ENCODE measurements around the gene SLC6A7.

Gene SLC6A7

DNA sequence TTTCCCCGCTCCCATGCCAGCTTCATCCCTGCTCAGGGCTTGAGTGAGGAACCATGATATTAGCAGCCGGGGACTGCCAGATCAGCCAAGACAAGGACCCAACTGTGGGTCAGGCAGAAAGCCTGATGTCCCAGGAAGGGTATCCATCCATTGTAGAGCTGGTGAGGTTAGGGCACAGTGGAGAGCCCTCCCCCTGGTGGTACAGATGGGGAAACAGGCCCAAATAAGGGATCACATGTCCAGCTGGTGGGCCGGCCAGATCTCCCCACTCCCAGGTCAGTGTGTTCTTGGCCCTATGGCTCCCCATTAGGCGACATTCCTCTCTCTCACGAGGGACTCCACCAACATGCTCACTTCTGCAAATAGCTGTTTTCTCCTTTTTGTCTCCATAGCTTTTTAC is 14.3 kb upstream of the SLC6A7 start:
- DNase-seq: no peak

DNA sequence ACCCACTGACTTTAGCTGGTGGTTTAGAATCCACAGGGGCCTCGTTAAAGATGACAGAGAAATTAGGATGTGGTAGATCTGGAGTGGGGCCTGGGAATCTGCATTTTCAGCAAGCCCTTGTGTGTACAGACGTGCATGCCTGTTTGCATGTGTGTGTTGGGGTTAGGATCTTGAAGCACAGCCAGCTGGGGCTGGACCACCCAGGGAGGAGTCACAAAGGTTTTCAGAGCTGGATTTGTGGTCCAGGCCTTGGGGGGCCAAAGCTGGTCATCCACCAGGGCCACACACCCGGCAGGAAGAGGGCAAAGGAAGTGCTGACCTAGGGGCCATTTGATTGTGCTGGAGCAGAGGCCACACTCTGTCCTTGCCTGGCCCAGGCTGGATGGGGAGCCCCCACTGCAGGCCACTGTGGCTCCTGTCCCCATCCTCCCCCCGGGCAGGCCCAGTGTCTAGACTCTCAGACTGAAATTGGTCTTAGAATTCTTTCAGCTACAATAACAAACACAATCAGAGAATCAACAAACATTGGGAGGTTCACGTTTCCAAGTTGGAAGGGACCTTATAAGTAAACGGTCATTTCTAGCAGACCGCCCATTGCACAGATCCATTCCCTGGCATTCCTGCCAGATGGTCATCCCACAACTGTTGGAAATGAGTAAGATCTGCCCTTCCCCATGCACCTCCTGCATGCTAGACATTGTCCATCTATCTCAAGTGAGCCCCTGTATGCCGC is 13.0 kb upstream of the SLC6A7 start:
- no peak for DNase-seq

DNA sequence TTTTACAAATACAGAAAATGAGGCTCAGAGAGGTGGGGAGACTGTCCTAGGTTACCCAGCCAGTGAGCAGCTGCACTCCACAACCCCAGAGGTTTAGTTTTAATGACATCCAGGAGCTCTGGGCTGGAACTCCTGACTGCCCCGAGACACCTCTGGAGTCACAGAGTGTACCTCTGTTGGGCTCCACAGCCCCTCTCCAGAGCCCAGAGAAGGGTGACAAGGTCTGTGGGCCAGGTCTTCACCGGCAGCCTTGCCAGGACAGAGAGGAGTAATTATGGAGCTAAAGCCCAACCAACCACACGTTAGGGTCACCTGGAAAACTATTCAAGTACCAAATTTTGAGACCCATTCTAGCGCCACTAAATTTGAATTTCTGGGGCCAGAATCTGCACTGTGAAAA is 12.1 kb upstream of the SLC6A7 start:
- no peak for DNase-seq

DNA sequence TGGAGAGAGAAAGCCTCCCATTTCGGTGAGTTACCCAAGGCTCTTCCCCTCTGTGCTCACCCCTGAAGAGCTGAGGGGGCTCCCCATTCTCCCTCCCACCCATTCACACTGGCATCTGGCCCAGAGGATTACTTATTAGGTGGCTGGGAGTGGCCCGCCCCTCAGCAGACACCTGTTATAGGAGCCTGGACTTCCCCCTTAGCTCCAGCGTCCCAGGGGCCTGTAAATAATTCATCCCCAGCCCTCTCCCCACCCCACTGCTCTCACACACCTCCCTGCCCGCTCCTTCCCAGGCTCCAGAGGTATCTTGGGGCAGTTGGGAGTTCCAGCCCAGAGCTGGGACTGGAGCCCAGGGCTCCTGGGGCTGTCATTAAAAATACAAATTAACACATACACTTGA is 11.6 kb upstream of the SLC6A7 start:
- DNase-seq: no peak

DNA sequence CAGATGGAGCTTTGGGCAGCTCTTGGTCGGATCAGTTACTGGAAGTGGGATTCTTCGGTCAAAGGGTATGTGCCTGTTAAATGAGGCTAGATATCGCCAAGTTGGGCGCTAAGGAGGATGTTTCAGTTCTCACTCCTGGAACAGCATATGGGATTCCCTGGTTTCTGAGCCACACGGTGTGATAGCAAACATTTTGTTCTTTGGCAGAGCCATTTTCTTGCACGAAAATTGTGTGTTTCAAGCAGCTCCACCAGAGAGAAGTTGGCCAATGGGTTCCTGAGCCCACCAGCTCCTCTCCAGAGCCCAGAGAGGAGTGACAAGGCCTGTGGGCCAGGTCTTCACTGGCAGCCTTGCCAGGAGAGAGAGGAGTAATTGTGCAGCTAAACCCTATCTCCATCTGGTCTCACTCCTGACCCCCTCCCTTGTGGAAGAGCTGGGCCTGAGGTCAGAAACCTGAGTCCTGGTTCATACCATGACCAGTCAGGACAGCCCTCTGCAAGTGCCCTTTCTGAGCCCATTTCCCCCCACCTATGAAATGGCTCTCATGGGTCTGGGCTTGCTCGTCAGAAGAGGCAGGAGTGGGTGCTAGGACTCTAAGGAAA is 10.7 kb upstream of the SLC6A7 start:
- DNase-seq: no peak

DNA sequence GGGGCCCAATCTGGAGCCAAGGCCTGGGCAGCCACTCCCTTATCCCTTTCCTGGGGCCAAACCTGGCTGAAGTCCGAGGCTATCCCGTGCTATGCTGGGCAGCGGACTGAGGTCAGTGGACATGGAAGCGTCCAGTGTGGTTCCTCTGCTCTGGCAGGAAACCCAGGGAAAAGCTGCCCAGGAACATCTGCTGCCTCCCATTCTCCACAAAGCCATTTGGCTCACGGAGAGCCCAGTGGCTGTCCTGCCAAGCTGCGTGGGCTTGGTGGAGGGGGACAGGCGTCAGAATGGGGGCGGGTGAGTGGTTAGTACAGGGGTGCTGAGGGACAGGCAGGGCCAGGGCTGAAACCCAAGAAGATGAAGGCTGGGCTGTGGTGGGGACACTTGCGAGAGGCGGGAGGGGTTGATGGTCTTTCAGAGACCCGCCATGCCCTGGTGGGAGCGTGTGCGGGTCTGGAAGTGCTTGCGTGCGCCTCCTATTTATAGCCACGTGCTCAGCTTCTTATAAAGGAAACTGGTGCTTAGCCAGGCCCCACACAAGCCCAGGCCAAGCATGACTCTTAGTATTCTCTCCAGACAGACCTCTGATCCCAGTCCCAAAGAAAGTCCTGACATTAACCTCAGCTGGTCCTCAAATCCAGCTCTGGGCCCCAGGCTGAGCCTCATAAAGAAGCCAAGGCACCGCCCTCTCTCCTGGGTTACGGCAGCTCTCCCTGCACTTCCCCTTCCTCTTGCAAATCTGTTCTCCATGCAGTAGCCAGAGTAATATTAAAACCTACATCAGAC is 9.4 kb upstream of the SLC6A7 start:
- DNase-seq: no peak

DNA sequence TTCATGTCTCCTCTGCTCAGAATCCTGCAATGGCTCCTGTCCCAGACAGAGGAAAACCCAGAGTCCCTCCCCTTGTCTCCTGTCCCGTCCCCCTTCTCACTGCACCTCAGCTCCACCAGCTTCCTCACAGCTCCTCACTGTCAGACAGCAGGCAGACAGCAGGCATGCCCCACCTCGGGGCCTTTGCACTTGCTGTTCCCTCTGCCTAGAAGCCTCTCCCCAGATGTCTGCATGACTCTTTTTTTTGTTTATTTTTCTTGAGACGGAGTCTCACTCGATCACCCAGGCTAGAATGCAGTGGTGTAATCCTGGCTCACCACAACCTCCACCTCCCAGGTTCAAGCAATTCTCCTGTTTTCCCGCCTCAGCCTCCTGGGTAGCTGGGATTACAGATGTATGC is 8.8 kb upstream of the SLC6A7 start:
- DNase-seq: no peak

DNA sequence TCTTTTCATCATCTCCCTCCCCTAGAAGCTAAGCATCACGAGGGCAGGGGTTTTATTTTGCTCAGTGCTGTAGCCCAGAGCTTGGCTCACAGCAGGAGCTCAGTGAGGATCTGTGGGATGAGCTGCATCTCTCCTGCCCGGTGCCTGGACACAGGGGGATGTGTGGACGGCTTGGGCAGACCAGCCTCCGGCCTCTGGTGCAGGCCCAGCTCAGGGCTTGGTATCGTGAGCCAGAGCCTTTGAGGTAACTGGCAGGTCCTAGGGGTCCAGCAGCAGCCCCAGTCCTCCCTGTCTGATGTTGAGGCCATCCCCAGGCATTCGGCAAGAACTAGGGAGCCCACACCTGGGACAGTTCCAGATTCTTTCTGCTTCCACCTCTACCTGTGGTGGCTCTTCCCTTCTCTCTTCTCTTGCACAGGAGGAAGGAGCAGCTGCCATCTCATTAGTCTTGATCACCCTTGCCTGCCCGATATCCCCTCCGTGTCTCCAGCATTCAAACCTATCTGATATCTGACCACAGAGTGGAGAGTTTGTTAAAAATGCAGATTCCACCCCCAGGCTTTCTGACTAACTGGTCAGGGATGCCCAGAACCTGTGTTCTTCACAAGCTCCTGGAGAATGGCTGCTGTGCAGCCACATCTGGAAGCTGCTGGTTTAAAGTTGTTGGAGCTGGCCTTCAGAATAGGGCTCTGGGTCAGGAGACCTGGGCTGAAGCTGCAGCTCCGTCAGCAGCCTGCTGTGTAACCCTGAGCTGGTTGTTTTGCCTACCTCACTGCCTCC is 7.9 kb upstream of the SLC6A7 start:
- no peak for DNase-seq

DNA sequence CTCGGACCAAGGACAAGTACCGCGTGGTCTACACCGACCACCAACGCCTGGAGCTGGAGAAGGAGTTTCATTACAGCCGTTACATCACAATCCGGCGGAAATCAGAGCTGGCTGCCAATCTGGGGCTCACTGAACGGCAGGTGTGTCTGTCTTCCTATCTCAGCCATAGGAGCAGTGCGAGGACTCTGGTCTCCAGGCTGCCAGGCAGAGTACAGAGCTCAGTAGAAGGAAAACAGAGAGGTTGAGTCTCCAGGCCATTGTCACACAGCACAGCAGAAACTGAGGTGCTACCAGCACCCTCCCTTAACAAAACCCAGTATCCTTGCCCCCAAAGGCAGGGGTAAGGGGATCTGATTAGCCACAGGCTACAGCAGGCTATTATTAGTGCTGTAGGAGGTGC is 7.1 kb upstream of the SLC6A7 start:
- no peak for DNase-seq

DNA sequence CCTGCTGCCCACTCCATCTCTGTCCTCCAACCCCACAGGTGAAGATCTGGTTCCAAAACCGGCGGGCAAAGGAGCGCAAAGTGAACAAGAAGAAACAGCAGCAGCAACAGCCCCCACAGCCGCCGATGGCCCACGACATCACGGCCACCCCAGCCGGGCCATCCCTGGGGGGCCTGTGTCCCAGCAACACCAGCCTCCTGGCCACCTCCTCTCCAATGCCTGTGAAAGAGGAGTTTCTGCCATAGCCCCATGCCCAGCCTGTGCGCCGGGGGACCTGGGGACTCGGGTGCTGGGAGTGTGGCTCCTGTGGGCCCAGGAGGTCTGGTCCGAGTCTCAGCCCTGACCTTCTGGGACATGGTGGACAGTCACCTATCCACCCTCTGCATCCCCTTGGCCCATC is 6.4 kb upstream of the SLC6A7 start:
- DNase-seq: no peak

DNA sequence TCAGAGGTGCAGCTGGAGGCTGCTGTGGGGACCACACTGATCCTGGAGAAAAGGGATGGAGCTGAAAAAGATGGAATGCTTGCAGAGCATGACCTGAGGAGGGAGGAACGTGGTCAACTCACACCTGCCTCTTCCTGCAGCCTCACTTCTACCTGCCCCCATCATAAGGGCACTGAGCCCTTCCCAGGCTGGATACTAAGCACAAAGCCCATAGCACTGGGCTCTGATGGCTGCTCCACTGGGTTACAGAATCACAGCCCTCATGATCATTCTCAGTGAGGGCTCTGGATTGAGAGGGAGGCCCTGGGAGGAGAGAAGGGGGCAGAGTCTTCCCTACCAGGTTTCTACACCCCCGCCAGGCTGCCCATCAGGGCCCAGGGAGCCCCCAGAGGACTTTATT is 5.9 kb upstream of the SLC6A7 start:
- no peak for DNase-seq

DNA sequence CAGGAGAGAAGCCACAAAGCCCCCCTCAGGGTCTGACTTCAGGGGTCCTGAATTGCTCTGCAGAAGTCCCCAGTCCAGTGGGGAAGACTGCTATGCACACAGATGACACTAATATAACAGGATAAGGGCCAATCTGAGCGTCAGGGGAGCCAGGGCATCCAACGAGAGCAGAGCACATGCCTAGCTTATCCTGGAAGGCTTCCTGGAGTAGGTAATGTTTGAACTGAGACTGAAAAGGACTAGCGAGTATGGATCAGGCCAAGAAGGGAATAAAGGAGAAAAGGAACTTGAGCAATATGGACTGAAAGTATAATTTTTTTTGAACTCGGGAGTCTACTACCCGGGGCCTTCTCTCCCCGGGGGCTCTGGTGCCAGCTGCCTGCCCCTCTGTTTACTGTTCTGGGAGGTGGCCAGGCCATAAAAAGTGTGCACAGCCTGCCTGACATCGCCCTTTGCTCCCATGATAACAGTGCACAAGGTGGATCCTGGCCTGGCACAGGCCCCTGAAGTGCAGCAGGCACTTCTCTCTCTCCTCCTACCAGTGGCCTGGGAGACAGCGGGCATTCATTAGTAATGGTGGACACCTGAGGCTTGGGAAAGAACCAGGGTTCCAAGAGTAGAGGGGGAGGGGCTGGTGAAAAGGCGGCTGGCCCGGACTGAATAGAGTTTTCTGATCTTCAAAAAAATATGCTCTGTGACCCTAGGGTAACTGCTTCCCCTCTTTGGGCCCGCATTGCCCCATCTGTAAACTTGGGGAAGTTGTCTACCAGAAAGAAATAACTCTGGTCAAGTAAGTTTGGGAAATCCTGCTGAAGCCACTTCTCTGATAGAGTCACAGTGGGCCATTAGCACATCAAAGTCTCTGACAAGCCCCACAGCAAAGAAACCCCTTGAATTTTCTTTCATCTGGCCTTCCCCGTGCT is 4.6 kb upstream of the SLC6A7 start:
- no peak for DNase-seq

DNA sequence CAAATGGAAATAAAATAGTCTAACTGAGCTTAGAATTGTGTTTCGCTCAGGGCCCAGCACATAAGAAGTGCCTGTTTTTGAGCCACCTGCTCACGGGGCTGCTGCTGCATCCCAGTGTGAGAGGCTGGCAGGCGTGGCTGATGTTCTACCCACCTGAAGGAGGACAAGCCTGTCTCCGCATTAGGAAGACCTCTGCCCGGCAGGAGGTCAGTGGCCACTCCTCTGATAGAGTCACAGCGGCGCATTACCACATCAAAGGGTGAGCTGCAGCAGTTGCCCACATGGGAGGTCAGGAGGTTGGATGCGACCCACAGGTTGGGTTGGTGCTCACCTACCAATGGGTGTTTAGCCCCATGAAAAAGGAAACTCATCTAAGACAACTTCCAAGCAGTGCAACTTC is 3.7 kb upstream of the SLC6A7 start:
- DNase-seq: no peak

DNA sequence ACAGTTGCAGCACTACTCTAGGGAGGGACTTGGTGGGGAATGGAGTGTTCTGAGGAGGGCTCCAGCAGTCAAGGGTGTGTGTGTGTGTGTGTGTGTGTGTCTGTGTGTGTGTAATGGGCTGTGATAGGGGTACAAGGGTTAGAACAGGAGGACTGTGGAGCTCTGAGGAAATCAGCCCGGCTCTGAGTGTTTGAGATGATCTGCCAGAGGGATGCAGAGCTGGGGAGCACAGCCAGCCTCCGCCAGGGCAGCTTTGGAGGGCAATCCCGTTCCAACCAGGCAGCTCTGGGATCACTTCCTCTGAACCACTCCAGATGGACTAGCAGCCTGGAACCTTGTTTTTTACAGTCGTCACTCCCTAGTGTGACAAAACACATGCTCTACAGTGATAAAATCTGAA is 3.0 kb upstream of the SLC6A7 start:
- no peak for DNase-seq

DNA sequence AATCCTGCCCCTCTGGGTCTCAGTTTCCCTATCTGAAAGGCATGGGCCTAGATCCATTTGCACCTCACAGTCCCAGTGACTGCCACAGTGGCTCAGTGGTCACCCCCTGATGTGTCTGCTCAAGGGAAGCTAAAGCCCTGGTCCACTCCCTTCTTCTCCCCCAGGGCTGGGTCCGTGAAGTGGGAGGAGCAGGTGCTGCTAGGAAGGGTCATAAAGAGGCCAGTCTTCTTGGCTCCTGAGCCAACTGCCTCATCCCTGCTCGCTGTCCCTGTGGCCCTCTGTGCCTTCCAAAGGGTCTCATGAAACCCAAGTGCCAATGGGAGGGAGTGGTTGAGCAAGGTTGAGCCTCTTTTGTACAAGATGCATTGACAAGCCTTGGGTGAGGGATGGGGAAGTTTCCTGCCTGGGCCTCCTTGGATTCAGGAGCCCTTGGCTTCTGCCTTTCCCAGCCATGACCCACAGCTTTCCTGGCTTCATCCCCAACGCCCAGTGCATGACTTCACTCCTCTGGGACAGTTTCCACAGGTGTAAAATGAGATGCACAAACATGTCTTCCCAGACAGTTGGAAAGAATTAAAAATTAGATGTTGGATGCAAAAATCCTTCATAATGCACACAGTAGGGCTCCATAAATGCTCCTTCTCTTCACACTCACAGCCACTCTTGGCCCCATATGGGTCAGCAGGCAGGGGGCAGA is 1.6 kb upstream of the SLC6A7 start:
- no peak for DNase-seq

DNA sequence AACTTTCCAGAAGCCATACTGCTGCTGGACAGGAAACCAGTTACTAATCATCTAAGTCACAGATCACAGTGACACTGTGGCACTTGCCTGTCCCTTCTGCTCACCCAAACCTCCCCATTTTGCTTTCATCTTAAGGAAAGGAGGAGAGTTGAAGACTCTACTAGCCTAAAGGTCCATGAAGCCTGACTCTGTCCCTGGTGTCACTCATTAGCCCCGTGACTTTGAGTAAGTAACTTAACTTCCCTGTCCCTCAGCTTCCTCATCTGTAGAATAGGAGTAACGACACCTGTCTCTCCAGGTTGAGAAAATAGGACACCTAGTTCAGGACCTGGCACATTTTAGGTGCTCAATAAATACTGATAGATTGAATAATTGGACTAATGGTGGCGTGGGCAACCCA is 536 bp upstream of the SLC6A7 start:
- no peak for DNase-seq

DNA sequence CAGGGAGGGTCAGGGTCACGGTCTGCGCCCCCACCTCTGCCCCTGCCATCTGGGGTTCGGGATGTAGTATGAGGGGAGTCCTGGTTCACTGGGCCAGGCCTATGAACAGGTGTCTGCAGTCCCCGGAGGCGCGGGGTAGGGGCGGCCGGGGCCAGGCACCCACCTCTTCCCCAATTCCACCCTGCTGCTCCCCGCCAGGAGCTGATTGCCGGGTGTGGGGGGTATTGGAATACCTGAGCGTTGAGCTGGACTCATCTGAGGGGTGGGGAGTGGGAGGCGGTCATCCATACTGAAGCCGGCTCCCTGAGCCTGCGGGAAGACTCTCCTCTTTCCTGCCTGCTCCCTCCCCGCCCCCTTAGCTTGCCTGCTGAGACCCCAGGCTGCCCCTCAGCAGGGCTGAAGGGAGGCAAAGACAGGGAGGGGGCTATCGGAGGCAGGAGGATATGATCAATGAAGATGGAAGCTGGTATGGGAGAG is 679 bp downstream of the SLC6A7 start:
- no peak for DNase-seq

DNA sequence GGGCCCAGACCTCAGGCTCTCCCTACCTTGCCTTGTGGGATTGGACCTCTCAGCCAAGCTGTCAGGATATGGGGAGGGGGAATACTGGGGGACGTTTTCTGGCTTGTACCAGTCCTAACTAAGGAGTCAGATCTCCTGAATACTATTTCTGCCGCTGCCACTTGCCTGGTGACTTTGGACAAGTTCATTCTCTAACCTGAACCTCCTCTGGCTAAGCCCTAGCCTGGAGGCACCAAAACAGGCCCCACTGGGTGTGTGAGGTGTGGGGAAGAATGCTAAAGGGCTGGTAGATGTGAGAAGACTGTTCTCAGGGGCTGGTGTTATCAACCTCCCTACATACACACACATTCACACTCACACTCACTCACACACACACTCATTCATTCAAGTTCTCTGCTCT is 1.1 kb downstream of the SLC6A7 start:
- DNase-seq: no peak

DNA sequence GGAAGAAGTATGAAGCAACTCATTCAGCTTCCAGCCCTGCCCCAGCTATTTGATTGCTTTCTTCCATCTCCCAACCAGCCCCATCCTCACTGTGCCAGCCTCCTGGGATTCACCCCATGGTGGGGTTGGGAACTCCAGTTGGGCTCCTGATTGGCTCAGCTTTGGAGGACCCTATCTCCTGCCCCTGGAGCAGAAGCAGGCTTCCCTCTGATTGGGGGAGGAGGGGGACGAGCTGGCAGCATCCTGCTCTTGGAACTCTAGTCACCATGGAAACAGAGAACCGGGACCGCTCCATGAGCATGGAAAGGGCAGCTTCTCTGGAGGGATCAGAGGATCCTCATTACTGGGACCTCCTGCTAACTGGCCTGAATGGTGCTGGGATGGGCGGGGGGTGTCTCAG is 2.6 kb downstream of the SLC6A7 start:
- no peak for DNase-seq

DNA sequence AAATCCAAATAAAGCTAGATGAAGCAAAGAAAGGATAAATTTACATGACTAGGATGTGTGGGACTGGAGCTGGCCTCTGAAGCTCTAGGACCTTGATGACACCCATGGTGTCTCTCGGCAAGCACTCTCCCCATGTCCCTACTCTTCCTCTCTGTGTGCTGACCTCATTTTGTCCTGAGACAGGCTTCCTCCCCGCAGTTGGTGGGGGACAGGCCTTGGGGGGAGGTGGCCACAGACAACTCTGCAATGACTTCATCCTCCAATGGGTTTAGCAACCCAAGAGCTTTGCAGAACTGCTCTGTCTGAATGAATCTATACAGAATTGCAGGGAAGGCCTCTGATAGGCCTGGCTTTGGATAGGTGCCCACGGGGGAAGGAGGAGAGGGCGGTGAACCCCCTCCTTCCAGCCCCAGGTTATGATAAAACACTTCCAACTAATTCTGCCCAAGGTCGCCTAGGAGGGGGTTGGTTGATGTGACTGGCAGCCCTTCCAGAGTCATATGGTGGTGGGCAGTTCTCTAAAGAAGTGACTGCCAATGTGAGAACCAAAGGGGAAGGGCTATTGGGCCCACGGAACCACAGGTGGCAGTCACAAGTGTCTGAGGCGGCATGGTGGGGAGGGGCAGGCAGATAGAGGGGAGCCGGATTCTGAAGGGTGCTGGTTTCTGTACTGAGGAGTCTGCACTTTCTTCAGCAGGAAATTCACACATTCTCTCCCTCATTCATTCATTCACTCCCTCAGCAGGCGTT is 6.0 kb downstream of the SLC6A7 start:
- no peak for DNase-seq

DNA sequence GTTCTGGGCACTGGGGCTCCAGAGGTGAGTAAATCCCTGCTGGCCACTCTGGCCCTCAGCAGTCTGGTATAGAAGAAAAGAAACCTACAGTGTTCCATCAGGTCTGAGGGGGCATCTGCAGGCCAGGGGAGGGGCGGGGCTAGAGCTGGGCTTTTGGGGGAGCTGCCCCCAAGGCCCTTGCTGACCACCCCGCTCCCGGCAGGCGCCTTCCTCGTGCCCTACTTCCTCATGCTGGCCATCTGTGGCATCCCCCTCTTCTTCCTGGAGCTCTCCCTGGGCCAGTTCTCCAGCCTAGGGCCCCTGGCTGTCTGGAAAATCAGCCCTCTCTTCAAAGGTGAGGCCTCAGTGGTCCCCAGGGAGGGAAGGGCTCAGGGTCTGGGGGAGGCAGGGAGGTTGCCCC is 6.7 kb downstream of the SLC6A7 start:
- no peak for DNase-seq

Data from NCI-H1930 (cell line).